ENCODE results near the gene ERO1A.

ERO1A gene

DNA sequence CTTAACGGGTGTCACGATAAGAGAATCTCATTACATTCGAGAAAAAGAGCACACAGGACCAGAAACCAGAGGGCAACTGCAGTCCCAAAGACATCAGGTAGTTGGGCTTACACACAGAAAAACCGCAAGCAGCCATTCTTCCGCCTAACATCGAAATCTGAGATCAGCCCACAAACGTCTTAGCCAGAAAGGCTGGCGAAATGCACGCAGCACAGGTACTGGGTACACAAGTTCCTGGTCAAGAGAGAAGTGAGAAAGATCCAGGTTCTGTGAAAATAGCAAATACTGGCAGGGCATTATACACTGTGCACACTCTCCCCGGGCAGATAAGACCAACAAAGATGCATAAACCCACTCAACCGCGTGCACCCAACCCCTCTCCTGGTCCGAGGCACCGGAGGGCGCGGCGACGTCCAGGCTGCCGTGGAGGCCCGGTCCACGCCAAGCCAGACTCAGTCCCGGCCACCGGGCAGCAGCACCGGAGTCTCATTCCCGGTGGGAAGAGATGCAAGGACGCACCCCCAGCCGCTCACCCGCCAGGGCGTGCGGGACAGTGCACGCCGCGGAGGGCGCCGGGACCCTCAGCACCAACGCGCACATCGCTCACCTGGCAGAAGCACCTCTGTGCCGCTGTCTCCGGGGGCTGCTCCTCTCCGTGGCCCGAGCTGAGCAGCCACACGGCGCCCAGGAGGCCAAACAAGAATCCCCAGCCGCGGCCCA lies 437 bp downstream of the ERO1A start:
- no peak for DNase-seq (ENCODE audit: low read depth)

DNA sequence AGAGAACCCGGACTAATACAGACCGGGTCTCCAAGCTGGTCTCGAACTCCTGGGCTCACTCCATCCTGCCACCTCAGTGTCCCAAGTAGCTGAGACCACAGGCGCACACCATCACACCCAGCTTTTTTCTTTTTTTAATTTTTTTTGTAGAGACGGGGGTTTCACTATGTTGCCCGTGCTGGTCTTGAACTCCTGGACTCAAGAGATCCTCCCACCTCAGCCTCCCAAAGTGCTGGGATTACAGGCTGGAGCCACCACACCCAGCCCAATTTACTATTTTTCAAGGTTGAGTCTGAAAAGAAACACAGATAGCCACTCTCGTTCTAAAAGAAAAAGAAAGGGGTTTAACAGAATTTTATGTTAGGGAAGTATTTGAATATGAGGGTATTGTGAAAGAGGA lies 1.8 kb downstream of the ERO1A start:
- no peak for DNase-seq (ENCODE audit: low read depth)

DNA sequence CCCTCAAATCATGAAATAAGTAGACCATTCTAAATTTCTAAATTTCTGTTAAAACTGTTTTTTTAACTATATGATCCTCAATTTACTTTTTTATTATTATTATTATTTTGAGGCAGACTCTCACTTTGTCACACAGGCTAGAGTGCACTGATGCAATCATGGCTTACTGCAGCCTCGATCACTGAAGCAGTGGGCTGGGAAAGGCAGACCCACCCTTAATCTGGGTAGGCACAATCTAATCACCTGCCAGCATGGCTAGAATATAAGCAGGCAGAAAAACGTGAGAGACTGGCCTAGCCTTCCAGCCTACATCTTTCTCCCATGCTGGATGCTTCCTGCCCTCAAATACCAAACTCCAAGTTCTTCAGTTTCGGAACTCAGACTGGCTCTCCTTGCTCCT lies 2.3 kb downstream of the ERO1A start:
- no peak for DNase-seq (ENCODE audit: low read depth)

DNA sequence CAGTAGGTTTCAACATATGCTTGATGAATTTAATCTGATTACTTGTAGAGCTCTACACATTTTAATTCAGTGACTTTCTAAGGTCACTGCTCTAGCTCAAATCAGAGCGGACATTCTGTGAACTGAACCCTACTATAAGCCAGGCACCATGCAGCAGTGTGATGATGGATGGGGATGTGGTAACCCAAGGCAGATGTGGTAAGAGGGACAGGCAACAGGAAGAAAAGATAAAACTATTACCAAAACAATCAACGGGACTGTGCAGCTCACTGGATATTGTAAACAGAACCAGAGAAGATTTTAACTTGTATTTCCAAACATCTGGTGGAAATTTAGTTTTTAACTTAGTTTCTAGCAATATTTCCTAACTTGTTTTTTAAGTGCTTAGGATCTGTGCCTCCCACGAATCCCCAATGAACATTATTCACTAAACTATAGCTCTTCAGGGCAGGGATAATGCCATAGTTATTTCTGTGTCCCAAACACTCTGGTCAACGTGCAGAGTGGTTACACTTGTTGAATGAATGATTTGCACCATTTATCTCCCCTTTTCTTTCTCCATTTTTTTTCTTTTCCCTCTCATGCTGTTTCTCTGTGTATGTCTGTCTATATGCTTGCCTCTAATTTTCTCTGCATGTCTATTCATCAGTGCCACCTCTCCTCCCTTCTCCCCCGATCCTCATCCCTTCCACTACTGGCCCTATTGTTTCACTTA lies 3.0 kb downstream of the ERO1A start:
- no peak for DNase-seq (ENCODE audit: low read depth)

DNA sequence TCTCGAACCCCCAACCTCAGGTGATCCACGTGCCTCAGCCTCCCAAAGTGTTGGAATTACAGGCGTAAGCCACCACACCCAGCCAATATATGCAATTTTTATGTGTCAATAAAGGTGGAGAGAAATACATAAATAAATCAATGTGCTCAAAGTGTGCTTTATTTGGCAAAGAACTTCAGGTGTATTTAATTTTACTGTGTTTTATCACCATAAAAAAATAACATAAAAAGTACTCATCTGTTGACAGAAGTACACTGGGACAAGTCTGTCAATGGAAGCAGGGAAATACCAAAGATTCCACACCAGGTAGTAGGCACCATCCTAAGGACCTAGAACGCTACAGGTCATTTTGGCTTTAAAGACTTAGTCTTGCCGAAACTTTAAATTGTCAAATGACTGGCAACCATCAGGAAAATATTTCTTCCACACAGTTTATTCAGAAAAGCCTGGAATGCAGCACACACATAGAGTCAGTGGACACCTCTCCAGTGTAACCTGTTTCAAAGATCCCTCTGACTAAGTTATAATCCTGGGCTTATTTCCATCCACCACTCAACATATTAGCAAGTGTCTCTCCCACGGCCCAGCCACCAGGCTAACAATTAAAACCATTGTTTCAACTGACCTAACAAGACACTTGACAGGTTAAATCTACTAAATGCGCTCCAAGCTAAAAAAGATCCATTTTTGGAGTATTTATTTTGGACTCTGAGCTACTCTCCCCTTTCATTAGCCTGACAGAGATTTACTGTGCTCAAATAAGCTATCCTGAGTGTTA lies 4.2 kb downstream of the ERO1A start:
- no peak for DNase-seq (ENCODE audit: low read depth)

DNA sequence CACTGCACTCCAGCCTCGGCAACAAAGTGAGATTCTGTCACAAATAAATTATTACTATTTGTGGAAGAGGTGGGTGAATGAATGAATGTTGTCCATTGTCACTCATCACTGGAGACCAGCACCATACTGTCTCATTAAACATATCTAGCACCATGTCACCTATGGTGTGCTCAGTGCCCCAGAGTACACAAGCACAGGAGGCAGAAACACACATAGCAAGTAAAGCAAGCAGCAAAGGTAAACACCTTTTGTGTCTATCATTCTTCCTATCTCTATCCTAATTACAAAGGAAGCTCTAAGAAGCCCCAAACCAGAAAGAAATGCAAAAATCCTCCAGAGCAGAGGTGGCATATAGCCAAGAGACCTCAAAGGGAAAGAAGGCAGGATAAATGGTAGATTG lies 9.2 kb downstream of the ERO1A start:
- no peak for DNase-seq (ENCODE audit: low read depth)

DNA sequence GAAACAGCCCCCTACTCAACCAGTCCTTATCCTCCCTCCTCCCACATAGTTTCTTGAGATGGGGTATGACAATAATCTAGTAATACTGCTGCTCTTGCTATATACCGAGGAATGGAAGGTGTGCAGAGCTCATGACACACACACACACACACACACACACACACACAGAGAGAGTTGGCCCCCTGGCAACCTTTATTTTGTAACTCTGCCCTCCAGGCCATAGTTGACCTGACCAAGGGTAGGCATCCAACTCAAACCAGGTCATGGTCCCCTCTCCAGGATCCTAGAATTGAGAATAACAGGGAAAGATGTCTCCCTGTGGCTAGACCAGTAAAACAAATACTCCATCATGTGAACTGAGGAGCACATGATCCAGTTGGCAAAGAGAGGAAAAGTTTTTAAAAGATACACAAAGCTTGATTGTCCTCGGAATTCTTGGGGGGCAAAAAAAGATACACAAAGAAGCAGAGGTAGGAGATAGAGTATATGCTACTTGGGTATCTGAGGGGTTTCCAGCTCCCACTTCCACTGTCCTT lies 11.3 kb downstream of the ERO1A start:
- DNase-seq (ENCODE audit: low read depth): no peak

DNA sequence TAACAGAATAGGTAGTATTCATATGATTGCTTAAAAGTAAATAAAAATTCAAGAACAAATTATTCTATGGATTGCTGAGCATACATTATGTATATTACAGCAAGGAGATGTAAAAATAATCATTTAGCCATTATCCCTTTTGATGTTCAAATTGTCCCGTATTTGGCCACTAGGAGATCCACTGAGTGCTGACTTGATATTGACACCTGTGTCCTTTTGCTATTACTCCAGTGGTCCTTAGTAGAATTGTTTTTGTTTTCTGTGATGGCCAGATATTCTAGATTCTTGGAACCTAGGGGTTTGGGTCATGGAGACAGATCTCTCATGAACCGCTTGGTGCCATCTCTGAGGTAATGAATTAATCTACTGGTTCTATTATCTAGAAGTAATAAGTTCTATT lies 16.8 kb downstream of the ERO1A start:
- DNase-seq (ENCODE audit: low read depth): no peak

DNA sequence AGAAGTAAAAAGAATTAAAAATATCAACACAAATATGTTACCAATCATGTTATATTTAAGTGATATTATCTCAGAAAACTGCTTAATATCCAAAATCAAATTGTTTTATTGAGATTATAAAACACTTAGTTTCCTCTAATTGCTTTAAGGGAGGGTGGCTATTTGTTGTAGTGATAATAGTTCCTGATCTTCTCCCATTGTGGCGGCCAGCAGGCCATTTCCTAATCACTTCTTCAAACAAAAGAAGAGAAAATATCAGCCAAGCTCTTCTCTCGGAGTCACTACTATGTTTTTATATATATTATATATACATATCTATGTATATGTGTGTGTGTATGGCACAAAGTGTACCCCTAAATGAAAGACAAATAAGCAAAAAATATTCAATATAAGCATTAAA lies 31.5 kb downstream of the ERO1A start:
- no peak for DNase-seq (ENCODE audit: low read depth)

DNA sequence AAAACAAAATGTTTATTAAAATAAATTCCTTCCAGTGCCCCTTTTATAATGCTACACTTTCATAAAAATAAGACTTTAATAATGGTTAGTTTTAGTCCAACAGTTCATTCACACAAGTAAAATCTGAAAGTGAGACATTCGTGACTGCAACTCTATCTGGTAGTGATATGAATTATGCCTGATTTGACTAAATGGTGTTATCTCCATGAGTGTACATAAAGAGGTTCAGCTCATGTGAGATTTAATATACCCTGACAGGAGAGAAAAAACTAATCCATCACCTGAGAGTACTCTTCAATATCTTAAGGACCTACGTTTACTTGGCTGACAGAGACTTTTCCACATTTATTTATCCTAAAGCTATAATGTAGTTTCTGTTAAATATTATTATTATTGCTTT lies 34.0 kb downstream of the ERO1A start:
- DNase-seq (ENCODE audit: low read depth): no peak

DNA sequence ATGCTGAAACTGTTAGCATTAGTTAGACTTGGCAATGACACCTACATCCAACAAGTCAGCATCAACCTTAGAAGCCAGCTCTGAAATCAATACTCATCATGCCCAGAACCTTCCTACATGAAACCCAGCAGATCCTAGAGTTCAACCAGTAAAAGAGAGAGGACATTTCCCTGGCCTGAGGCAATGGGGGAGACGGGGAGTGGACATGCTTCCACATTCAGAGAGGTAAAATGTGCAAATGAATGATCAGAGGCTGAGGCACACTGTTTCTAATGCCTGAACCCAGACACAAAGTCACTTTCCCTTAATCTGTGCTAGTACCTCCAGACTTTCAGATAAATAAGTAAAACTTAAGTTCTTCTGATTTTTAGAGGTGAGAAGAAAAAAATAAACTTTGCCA lies 34.5 kb downstream of the ERO1A start:
- DNase-seq (ENCODE audit: low read depth): no peak

DNA sequence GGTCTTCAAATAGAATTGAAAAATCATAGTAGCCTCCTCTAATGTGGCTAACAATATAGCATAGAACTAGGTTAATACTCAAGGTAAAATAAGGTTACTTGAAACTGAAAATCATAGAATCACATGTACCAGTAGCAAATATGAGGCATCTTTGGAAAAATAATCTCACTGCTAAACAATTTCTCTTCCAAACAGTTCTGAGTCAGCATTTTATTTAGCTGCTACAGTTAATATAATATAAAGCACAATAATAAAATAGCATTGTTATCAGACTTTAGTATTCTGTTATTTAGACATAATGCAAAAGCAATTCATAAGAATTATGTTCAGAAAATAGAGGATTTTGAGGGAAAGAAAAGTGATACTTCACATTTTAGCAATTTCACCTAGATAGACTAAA lies 35.0 kb downstream of the ERO1A start:
- no peak for DNase-seq (ENCODE audit: low read depth)

DNA sequence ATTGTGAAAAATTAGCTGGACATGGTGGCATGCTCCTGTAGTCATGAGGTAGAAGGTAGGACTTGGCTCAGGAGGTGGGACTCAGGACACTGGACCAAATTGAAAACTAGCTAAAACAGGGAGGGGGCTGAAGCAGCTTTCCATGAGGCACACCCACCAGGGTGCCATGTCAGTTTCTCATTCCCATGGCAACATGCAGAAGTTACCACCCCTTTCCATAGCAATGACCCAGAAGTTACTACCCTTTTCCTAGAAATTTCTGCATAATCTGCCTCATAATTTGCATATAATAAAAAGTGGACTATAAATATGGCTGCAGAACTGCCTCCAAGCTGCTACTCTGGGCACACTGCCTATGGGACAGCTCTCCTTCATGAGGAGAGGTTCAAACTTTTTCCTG lies 38.5 kb downstream of the ERO1A start:
- no peak for DNase-seq (ENCODE audit: low read depth)

DNA sequence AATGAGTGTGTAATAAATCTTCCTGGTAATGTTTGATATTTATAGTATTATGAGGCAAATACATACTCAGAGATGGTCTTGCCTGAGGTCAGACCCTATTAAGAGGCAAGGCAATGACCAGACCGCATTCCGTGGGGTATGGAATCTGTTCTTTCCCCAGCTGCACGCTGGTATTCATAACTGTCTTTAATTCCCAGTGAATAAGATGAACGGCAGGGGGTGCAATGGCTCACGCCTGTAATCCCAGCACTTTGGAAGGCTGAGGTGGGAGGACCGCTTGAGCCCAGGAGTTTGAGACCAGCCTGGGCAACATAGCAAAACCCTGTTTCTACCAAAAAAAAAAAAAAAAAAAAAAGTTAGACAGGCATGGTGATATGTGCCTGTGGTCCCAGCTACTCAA lies 44.6 kb downstream of the ERO1A start:
- DNase-seq (ENCODE audit: low read depth): no peak

DNA sequence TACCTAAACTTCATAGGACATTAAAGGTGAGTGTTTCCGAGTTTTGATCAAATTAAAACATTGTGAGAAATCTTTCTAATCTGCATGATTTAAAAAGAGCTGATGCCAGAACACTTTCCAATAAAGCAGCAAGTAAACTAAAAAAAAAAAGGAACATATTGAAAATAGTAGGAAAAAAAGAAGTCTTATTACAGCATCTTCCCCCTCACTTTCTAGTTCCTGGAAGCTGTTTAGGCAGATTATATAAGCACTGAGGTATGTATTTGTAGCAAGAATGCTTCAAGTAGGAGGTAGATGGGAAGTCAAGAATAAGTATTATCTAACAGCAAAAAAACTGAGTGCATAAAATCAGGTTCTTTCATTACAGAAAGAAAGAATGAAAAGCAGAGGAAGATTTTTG lies 45.8 kb downstream of the ERO1A start:
- DNase-seq (ENCODE audit: low read depth): no peak

DNA sequence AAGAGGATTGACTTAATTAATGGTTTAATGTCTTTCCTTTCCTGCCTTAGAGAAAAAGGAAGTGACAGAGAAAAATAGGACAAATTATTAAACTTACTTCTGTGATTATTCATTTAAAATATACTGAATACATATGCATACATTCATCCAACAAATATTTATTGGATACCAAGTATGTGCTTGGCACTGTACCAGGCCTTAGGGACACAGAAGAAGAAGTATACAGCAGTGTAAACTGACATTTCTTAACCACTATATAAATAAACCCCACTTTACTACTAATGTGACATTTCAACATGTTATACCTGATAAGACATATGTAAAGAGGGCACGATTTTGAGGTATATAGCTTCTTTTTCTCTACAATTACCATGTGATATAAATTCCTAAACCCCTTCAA lies 53.6 kb downstream of the ERO1A start:
- no peak for DNase-seq (ENCODE audit: low read depth)

DNA sequence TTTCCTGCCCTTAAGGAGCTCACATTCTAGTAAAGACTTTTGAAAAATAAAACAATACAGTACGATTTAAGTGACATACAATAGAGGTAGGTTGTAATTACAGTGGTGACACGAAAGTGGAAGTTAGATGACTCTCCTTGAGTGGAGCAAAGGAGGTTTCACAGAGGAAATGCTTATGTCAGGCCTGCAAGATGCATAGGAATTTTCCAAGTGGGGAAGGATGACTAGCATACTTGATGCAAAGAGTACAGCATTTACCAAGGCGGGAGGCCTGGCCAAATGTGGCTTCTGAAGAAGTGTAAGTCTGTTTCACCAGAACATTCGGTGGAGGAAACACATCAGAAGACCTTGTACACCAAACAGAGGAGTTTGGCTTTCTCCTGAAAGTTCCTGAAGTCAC lies 55.2 kb downstream of the ERO1A start:
- no peak for DNase-seq (ENCODE audit: low read depth)

DNA sequence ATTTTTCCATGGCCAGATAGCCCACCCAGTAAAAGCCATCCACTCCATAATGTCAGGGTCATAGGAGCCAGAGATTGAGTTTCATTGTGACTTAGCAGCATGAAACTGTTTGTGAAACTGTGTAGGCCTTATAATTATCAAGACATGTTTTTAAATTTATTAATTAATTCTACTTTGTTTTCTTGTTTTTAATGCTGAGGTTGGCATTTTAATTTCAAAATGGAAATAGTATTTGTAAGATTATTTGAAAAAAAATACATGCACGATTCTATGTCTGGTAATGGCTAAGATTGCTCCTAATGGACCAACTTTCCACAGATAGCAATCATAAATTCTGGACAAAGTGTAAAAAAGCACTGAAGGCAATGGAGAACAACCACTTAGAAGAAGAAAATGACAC lies 75.7 kb downstream of the ERO1A start:
- DNase-seq (ENCODE audit: low read depth): no peak

DNA sequence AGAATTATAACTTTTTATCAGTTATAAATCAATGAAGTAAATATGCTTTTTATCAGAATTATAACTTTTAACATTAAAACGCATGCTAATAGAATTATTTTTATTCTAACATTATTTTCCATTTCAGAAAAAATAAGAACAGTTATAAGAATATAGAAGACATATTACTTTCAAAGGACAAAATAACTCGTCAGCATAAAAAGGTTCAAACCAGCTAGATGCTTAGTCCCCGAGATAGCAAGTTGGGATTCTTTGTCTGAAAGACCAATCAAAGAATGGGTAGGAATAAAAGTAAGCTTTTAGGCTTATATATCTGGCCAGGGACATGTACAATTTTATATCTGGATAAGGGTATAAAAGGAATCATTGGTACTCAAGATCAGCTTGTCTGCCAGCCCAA lies 76.8 kb downstream of the ERO1A start:
- DNase-seq (ENCODE audit: low read depth): no peak

DNA sequence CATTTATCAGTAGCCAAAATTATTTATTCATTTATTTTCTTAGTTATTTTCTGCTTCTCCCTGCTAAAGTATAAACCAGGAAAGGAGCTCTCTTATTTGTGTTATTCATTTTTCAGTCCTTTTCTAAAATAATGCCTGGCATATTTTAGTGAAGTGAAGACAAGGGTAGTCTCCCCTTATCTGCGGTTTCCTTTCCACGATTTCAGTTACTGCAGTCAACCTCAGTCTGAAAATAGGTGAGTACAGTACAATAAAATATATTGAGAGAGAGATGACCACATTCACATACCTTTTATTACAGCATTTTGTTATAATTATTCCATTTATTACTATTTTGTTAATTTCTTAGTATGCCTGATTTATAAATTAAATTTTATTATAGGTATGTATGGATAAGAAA lies 85.2 kb downstream of the ERO1A start:
- no peak for DNase-seq (ENCODE audit: low read depth)

DNA sequence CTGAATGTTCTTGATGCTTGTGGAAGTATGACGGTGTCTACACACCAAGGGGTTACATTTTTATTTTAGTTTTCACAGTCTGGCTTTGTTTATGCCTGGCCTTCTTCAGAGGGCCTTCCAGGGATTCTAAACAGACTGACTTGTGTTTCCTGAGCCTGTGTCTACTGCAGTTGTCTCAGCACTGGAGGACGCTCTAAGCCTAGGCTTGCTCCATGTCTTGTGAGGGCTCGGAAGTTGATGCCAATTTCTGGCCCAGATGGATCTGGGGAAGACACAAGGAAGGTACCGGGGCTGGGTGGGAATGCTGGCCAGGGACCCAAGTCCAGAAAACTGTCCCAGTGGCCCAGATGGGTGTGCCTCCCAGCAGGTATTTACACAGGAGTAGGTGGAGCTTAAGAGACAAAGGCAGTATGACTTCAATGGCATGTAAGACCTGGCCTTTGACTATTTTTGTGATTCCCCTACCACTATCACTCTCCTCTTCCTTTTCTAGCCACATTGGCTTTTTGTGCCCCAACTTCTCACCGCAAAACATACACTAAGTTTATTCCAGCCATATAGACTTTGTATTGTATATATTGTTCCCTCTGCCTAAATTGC lies 85.8 kb downstream of the ERO1A start:
- no peak for DNase-seq (ENCODE audit: low read depth)

DNA sequence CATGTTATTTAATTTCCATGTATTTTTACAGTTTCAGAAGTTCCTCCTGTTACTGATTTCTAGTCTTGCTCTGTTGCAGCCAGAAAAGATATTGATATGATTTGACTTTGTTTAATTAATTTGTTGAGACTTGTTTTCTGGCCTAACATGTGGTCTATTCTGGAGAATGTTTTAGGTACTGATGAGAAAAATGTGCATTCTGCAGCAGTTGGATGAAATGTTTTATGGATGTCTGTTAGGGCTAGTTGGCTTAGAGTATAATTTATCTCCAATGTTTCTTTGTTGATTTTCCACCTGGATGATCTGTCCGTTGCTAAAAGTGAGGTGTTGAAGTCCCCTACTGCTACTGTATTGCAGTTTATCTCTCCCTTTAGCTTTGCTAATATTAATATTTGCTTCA lies 88.3 kb downstream of the ERO1A start:
- DNase-seq (ENCODE audit: low read depth): no peak

DNA sequence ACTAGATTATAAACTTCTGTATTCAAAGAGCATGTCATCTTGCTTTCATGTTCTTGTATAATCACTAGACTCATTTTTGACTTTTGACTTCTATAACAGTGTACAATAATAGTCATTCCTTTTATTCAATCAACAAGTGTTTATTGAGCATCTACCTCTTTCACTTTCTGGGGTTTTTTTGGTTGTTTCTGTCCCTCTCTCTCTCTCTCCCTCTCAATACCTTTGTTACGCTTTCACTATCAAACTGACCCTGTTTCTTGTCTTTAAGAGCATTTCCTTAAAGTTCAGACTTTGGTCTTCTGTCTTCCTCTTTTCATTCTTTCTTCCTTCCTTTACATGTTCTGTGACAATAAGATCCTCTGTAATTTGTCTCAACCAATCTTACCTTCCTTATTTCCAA lies 93.2 kb downstream of the ERO1A start:
- no peak for DNase-seq (ENCODE audit: low read depth)
